ENCODE data around the gene MAPK12.

The MAPK12 gene

DNA sequence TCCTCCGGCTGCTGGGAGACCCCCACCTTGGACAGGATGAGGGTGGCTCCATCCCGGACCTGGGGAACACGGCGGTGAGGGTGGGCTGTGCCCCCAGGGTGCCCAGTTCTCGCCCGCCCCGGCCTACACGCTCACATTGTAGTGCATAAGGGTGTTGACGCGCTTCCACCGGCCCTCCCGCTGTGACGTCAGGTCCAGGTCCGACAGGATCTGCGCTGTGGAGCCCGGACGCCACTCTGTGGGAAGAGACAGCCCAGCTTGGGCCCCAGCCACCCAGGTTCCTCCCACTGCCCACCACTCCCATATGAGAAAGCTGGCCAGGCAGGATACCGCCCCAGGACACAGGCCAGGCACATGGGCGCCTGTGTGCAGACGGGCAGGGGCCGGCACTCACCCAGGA is 17.0 kb upstream of the MAPK12 start:
- no peaks in the 10 kb centered on the region for H3K27me3 ChIP-seq (ENCODE audit: control insufficient read depth in 3 of 3, insufficient read depth in 3 of 3, low read depth in 1 of 3, low read length in 3 of 3)
- no peak overlapping the region for H2BK5ac ChIP-seq (ENCODE audit: low read length)
- peak overlapping the region; percentile 70 for H3K9ac ChIP-seq (ENCODE audit: low read depth, low read length, poor library complexity)
- DNase-seq (ENCODE audit: low spot score): no peak
- no peak overlapping the region for H3K4ac ChIP-seq (ENCODE audit: low read length)
- no peak overlapping the region for H4K91ac ChIP-seq (ENCODE audit: low read depth, low read length, poor library complexity)
- peak overlapping the region; percentile 22 for H2BK12ac ChIP-seq (ENCODE audit: low read length)
- no peak overlapping the region for H2BK15ac ChIP-seq (ENCODE audit: low read length)
- no peak overlapping the region for H4K8ac ChIP-seq (ENCODE audit: low read depth, low read length)
- no peak overlapping the region for H3K14ac ChIP-seq (ENCODE audit: low read length)
- H2BK120ac ChIP-seq (ENCODE audit: low read depth, low read length): no peak overlapping the region
- no peak overlapping the region for H3K4me2 ChIP-seq (ENCODE audit: insufficient read depth, low read length, poor library complexity, severe bottlenecking)
- peaks cover 67 to 95% of the 10 kb centered on the region in 2 donors for H3K36me3 ChIP-seq (replicated peaks in 1 of 2; ENCODE audit: control insufficient read depth in 2 of 2, insufficient read depth in 2 of 2, low read length in 2 of 2)
- no peak overlapping the region for H2AK5ac ChIP-seq (ENCODE audit: low read depth, low read length)
- H3K4me3 ChIP-seq (ENCODE audit: low read length in 2 of 2): no peak overlapping the region
- WGBS, 2 donors (ENCODE audit: extremely low coverage in 2 of 2, insufficient read length in 2 of 2, insufficient replicate concordance in 1 of 2): no CpG with 5 or more reads among the region's 21 CpGs
- peaks cover 3 to 7% of the 10 kb centered on the region in 2 donors for H3K9me3 ChIP-seq (replicated peaks in 1 of 2; ENCODE audit: control insufficient read depth in 2 of 2, insufficient read depth in 1 of 2, low read depth in 1 of 2, low read length in 2 of 2)
- peak overlapping the region; percentile 43 for H3K23ac ChIP-seq (ENCODE audit: low read depth, low read length, poor library complexity)
- H3K4me1 ChIP-seq (ENCODE audit: control insufficient read depth in 2 of 2, insufficient read depth in 1 of 2, low read depth in 1 of 2, low read length in 2 of 2): peaks cover 2 to 7% of the 10 kb centered on the region in 2 donors
- peaks cover 6% of the 10 kb centered on the region for H3K79me1 ChIP-seq (ENCODE audit: low read depth, low read length)
- H3K18ac ChIP-seq (ENCODE audit: low read length): no peak overlapping the region
- H3K27ac ChIP-seq (replicated peaks; ENCODE audit: low read length): no peak overlapping the region
- no peak overlapping the region for H2AFZ ChIP-seq (ENCODE audit: low read length)

DNA sequence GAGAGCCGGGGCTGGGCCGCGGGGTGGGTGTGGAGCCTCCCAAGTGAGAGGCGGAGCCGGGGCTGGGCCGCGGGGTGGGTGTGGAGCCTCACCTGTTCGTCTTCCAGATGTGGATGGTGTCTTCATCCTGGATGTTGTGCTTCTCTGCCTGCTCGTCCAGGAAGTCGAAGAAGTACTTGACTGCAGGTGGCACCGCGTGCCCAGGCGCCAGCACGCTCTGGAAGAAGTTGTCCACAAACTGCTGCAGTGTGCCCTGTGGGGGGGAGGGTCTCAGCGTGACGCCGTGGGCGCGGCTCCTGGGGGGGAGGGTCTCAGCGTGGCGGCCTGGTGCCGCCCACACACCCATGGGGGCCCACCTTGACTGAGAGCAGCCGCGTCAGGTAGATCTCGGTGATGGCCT is 16.3 kb upstream of the MAPK12 start:
- no CpG with 5 or more reads among the region's 25 CpGs for WGBS, 2 donors (ENCODE audit: extremely low coverage in 2 of 2, insufficient read length in 2 of 2, insufficient replicate concordance in 1 of 2)
- H3K14ac ChIP-seq (ENCODE audit: low read length): no peak overlapping the region
- H3K27ac ChIP-seq (replicated peaks; ENCODE audit: low read length): no peak overlapping the region
- H4K8ac ChIP-seq (ENCODE audit: low read depth, low read length): no peak overlapping the region
- H3K9ac ChIP-seq (ENCODE audit: low read depth, low read length, poor library complexity): no peak overlapping the region
- peak overlapping the region; percentile 65 for H3K23ac ChIP-seq (ENCODE audit: low read depth, low read length, poor library complexity)
- H3K4me2 ChIP-seq (ENCODE audit: insufficient read depth, low read length, poor library complexity, severe bottlenecking): no peak overlapping the region
- H2BK5ac ChIP-seq (ENCODE audit: low read length): peak overlapping the region; percentile 39
- H3K4me1 ChIP-seq (ENCODE audit: control insufficient read depth in 2 of 2, insufficient read depth in 1 of 2, low read depth in 1 of 2, low read length in 2 of 2): peaks cover 6 to 10% of the 10 kb centered on the region in 2 donors
- no peak overlapping the region for H3K4ac ChIP-seq (ENCODE audit: low read length)
- peaks cover 62 to 88% of the 10 kb centered on the region in 2 donors for H3K36me3 ChIP-seq (replicated peaks in 1 of 2; ENCODE audit: control insufficient read depth in 2 of 2, insufficient read depth in 2 of 2, low read length in 2 of 2)
- H2BK15ac ChIP-seq (ENCODE audit: low read length): no peak overlapping the region
- no peak overlapping the region for H3K18ac ChIP-seq (ENCODE audit: low read length)
- H2BK12ac ChIP-seq (ENCODE audit: low read length): no peak overlapping the region
- H3K27me3 ChIP-seq (ENCODE audit: control insufficient read depth in 3 of 3, insufficient read depth in 3 of 3, low read depth in 1 of 3, low read length in 3 of 3): no peaks in the 10 kb centered on the region
- H3K79me1 ChIP-seq (ENCODE audit: low read depth, low read length): peaks cover 5% of the 10 kb centered on the region
- H2BK120ac ChIP-seq (ENCODE audit: low read depth, low read length): no peak overlapping the region
- H2AFZ ChIP-seq (ENCODE audit: low read length): no peak overlapping the region
- H3K4me3 ChIP-seq (ENCODE audit: low read length in 2 of 2): no peak overlapping the region
- H4K91ac ChIP-seq (ENCODE audit: low read depth, low read length, poor library complexity): no peak overlapping the region
- no peak for DNase-seq (ENCODE audit: low spot score)
- H2AK5ac ChIP-seq (ENCODE audit: low read depth, low read length): no peak overlapping the region
- H3K9me3 ChIP-seq (replicated peaks in 1 of 2; ENCODE audit: control insufficient read depth in 2 of 2, insufficient read depth in 1 of 2, low read depth in 1 of 2, low read length in 2 of 2): peaks cover 5 to 7% of the 10 kb centered on the region in 2 donors

DNA sequence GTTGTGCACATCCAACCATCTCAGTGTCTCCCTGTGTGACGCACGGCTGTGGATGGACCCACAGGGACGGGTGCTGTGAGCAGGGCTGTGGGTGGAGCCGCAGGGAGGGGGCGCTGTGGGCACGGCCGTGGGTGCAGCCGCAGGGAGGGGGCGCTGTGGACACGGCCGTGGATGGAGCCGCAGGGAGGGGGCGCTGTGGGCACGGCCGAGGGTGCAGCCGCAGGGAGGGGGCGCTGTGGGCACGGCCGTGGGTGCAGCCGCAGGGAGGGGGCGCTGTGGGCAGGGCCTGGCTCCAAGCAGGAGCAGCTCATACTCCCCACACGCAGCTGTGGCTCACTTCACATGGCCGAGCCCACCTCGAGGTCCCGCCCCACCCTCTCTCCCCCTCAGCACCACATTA is 14.7 kb upstream of the MAPK12 start:
- Histone ChIP-seq H4K91ac (ENCODE audit: low read depth, low read length, poor library complexity) (no peak overlapping the region), H3K4me2 (ENCODE audit: insufficient read depth, low read length, poor library complexity, severe bottlenecking) (no peak overlapping the region), H3K9me3 (replicated peaks in 1 of 2; ENCODE audit: control insufficient read depth in 2 of 2, insufficient read depth in 1 of 2, low read depth in 1 of 2, low read length in 2 of 2) (peaks cover 5 to 7% of the 10 kb centered on the region in 2 donors), H3K27me3 (ENCODE audit: control insufficient read depth in 3 of 3, insufficient read depth in 3 of 3, low read depth in 1 of 3, low read length in 3 of 3) (no peaks in the 10 kb centered on the region), H2BK120ac (ENCODE audit: low read depth, low read length) (no peak overlapping the region), H3K4ac (ENCODE audit: low read length) (peak overlapping the region; percentile 84), H3K36me3 (replicated peaks in 1 of 2; ENCODE audit: control insufficient read depth in 2 of 2, insufficient read depth in 2 of 2, low read length in 2 of 2) (peaks cover 52 to 72% of the 10 kb centered on the region in 2 donors), H3K14ac (ENCODE audit: low read length) (no peak overlapping the region), H3K4me1 (ENCODE audit: control insufficient read depth in 2 of 2, insufficient read depth in 1 of 2, low read depth in 1 of 2, low read length in 2 of 2) (peaks cover 16 to 22% of the 10 kb centered on the region in 2 donors), H2AK5ac (ENCODE audit: low read depth, low read length) (peak overlapping the region; percentile 56), H3K27ac (replicated peaks; ENCODE audit: low read length) (no peak overlapping the region), H3K9ac (ENCODE audit: low read depth, low read length, poor library complexity) (peak overlapping the region; percentile 44), H2BK15ac (ENCODE audit: low read length) (no peak overlapping the region), H2AFZ (ENCODE audit: low read length) (no peak overlapping the region), H2BK12ac (ENCODE audit: low read length) (no peak overlapping the region), H3K18ac (ENCODE audit: low read length) (no peak overlapping the region), H2BK5ac (ENCODE audit: low read length) (peak overlapping the region; percentile 82), H3K79me1 (ENCODE audit: low read depth, low read length) (peaks cover 5% of the 10 kb centered on the region), H3K4me3 (ENCODE audit: low read length in 2 of 2) (no peak overlapping the region), H3K23ac (ENCODE audit: low read depth, low read length, poor library complexity) (peak overlapping the region; percentile 80), H4K8ac (ENCODE audit: low read depth, low read length) (no peak overlapping the region)
- no CpG with 5 or more reads among the region's 25 CpGs for WGBS, 2 donors (ENCODE audit: extremely low coverage in 2 of 2, insufficient read length in 2 of 2, insufficient replicate concordance in 1 of 2)
- DNase-seq (ENCODE audit: low spot score): no peak

DNA sequence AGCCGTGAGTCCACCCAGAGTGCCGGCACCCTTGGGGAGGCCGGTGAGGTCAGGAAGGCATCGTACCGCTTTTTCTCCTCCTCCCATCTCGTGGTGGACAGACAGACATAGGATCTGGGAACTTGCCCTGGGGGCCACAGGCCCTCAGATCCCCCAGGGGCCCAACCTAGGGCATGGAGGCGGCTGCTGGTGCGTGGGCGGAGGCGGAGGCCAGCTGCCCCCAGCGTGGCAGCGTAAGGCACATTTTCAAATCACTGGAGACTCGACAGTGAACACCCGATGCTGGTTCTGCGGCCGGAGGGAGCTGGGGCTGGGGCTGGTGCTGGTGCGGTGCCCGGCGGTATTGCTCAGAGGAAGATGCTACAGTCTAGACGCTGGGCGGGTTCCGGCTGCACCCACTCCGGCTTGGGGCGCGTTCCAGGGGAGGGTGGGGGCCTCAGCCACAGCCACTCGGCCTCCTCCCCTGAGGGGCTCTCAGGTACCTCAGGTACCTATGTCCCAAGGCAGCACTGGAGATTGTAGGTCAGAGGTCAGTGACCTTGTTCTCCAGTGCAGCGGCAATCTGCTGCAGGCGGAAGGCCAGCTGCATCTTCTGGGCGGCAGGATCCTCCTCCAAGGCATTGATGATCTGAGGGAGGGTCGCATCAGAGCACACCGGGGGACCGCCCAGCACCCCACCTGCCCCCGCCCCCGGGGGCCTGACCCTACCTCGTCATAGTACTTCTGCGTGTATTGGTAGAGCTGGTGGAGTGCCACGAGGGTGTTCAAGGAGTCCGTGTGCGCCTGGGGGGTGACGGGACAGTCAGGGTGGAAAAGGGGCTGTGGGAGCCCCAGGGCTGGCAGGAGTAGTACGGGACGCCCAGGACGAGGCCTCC is 13.9 kb upstream of the MAPK12 start:
- Histone ChIP-seq H3K27ac (replicated peaks; ENCODE audit: low read length) (peak overlapping the region; percentile 39), H3K23ac (ENCODE audit: low read depth, low read length, poor library complexity) (no peak overlapping the region), H3K4me1 (ENCODE audit: control insufficient read depth in 2 of 2, insufficient read depth in 1 of 2, low read depth in 1 of 2, low read length in 2 of 2) (peaks cover 20 to 29% of the 10 kb centered on the region in 2 donors), H2BK12ac (ENCODE audit: low read length) (no peak overlapping the region), H3K18ac (ENCODE audit: low read length) (peak overlapping the region; percentile 27), H2BK5ac (ENCODE audit: low read length) (no peak overlapping the region), H3K9ac (ENCODE audit: low read depth, low read length, poor library complexity) (peak overlapping the region; percentile 44), H3K9me3 (replicated peaks in 1 of 2; ENCODE audit: control insufficient read depth in 2 of 2, insufficient read depth in 1 of 2, low read depth in 1 of 2, low read length in 2 of 2) (peaks cover 5 to 7% of the 10 kb centered on the region in 2 donors), H2BK15ac (ENCODE audit: low read length) (peak overlapping the region; percentile 49), H3K4me3 (ENCODE audit: low read length in 2 of 2) (no peak overlapping the region), H3K14ac (ENCODE audit: low read length) (peak overlapping the region; percentile 21), H2AK5ac (ENCODE audit: low read depth, low read length) (peak overlapping the region; percentile 75), H3K4me2 (ENCODE audit: insufficient read depth, low read length, poor library complexity, severe bottlenecking) (no peak overlapping the region), H4K91ac (ENCODE audit: low read depth, low read length, poor library complexity) (peak overlapping the region; percentile 30), H2AFZ (ENCODE audit: low read length) (no peak overlapping the region), H3K27me3 (ENCODE audit: control insufficient read depth in 3 of 3, insufficient read depth in 3 of 3, low read depth in 1 of 3, low read length in 3 of 3) (peaks cover 0 to under 1% (median 0%) of the 10 kb centered on the region in 3 experiments), H3K4ac (ENCODE audit: low read length) (no peak overlapping the region), H3K36me3 (replicated peaks in 1 of 2; ENCODE audit: control insufficient read depth in 2 of 2, insufficient read depth in 2 of 2, low read length in 2 of 2) (peaks cover 46 to 65% of the 10 kb centered on the region in 2 donors), H3K79me1 (ENCODE audit: low read depth, low read length) (peaks cover 5% of the 10 kb centered on the region), H2BK120ac (ENCODE audit: low read depth, low read length) (no peak overlapping the region), H4K8ac (ENCODE audit: low read depth, low read length) (no peak overlapping the region)
- no CpG with 5 or more reads among the region's 43 CpGs for WGBS, 2 donors (ENCODE audit: extremely low coverage in 2 of 2, insufficient read length in 2 of 2, insufficient replicate concordance in 1 of 2)
- DNase-seq (ENCODE audit: low spot score): no peak

Measured in neuronal stem cell (in vitro differentiated cells).